Measurements from ENCODE around the gene HPSE2. TPM values are rescaled to one million over a fixed set of nuclear protein-coding genes. Genes with fewer than 3 reads are reported as not detected.

Gene HPSE2
- total RNA-seq, 1 donor from 2014 or later, result not detected

DNA sequence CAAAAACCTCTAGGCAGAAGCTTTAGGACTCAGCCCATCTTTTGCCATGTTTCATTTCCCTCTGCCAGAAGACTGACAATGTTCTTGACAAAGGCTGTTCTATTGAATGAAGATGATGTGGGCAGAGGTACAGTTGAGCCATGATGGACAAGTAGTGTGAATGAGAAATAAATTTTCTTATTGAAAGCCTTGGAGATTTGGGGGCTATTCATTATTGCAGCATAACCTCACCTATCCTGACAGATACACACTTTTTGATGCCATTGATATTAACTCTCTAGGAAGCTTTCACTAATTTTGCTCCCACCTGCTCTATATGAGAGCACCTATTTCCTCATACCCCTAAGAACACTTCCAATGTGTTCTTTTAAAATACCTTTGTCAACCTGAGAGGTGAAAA is 752.0 kb downstream of the HPSE2 start:
- Histone ChIP-seq H3K4me1 (no peaks in the 10 kb centered on the region), H3K27ac (no peak overlapping the region), H3K27me3 (no peaks in the 10 kb centered on the region), H3K4me3 (no peak overlapping the region), H3K9me3 (no peaks in the 10 kb centered on the region), H3K36me3 (no peaks in the 10 kb centered on the region)
- DNase-seq (ENCODE audit: low spot score in 2 of 2), result no peak
- intact Hi-C loops (cut with DNase I), result no loop called here
- TF ChIP-seq, protein P1, sequence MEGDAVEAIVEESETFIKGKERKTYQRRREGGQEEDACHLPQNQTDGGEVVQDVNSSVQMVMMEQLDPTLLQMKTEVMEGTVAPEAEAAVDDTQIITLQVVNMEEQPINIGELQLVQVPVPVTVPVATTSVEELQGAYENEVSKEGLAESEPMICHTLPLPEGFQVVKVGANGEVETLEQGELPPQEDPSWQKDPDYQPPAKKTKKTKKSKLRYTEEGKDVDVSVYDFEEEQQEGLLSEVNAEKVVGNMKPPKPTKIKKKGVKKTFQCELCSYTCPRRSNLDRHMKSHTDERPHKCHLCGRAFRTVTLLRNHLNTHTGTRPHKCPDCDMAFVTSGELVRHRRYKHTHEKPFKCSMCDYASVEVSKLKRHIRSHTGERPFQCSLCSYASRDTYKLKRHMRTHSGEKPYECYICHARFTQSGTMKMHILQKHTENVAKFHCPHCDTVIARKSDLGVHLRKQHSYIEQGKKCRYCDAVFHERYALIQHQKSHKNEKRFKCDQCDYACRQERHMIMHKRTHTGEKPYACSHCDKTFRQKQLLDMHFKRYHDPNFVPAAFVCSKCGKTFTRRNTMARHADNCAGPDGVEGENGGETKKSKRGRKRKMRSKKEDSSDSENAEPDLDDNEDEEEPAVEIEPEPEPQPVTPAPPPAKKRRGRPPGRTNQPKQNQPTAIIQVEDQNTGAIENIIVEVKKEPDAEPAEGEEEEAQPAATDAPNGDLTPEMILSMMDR (IDR thresholded peaks at IDR 0.05), result no peak

- TF ChIP-seq, protein P1 (IDR thresholded peaks at IDR 0.05), result no peak
- H3K36me3 ChIP-seq, result no peaks in the 10 kb centered on the region
- H3K27ac ChIP-seq, result no peak overlapping the region
- H3K27me3 ChIP-seq, result no peaks in the 10 kb centered on the region
- no peak overlapping the region for H3K4me3 ChIP-seq
- intact Hi-C loops (cut with DNase I), result no loop called here
- DNase-seq (ENCODE audit: low spot score in 2 of 2), result no peak
- no peaks in the 10 kb centered on the region for H3K9me3 ChIP-seq
- no peaks in the 10 kb centered on the region for H3K4me1 ChIP-seq
Observed at GRCh38 chr10:98482096-98482495, 753.6 kb downstream of the HPSE2 start.

GRCh38 chr10:98481404-98481945 is 754.2 kb downstream of the HPSE2 start:
- intact Hi-C loops (cut with DNase I), result no loop called here
- Histone ChIP-seq H3K36me3 (no peaks in the 10 kb centered on the region), H3K27ac (no peak overlapping the region), H3K9me3 (no peaks in the 10 kb centered on the region), H3K4me3 (no peak overlapping the region), H3K4me1 (no peaks in the 10 kb centered on the region), H3K27me3 (no peaks in the 10 kb centered on the region)
- DNase-seq (ENCODE audit: low spot score in 2 of 2), result no peak
- TF ChIP-seq, protein P1 (IDR thresholded peaks at IDR 0.05), result no peak

DNA sequence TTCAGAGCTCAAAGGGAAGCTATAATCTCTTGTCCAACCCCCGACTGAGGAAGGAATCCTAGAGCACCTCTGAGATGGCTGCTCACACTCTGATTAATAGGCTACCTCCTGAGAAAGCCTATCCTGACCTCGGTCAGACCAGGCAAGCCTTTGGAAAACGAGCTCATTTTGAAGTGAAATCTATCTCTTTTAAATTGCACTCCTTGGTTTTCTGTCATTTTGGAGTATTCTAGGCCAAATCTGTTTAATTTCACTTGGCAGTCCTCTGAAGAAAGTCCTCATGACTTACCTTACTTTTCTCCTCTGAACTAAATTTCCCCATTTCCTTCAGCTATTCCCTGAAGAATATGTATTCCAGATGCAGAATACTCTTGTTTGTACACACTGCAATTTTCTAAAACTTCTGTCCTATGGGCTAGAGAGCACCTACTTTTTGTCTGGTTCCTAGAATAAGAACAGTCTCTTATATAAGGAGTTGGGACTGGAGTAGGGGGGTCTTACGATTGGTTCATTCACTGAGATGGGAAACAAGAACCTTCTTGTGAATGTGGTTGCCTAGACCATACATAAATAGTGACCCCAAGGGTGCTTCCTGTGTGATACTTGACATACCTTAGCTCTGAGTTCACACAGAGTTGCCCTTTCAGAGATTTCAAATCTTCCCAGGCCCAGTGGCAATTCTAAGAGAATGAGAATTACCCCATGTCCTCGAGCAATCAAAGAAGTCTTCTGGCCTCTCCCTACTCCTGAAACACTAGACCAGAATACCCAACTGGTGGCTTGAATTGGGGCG is 757.0 kb downstream of the HPSE2 start:
- TF ChIP-seq, protein P1 (IDR thresholded peaks at IDR 0.05), result no peak
- Histone ChIP-seq H3K4me3 (no peak overlapping the region), H3K36me3 (no peaks in the 10 kb centered on the region), H3K27me3 (no peaks in the 10 kb centered on the region), H3K4me1 (no peaks in the 10 kb centered on the region), H3K9me3 (no peaks in the 10 kb centered on the region), H3K27ac (no peak overlapping the region)
- intact Hi-C loops (cut with DNase I), result no loop called here
- DNase-seq (ENCODE audit: low spot score in 2 of 2), result no peak

DNA sequence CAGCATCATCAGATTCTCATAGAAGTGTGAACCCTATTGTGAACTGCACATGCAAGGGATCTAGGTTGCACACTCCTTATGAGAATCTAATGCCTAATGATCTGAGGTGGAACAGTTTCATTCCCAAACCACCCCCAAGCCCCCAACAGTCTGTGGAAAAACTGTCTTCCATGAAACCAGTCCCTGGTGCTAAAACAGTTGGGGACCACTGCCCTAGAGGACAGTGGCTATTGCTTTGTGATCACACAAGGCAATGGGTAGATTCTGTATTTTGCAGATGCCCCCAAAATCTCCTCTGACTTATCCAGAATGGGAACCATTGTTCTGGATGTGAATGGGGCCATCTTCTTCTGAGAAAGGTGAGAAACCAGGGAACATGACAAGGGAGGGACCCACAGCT is 757.8 kb downstream of the HPSE2 start:
- Histone ChIP-seq H3K27ac (no peak overlapping the region), H3K9me3 (no peaks in the 10 kb centered on the region), H3K4me3 (no peak overlapping the region), H3K27me3 (no peaks in the 10 kb centered on the region), H3K36me3 (no peaks in the 10 kb centered on the region), H3K4me1 (no peaks in the 10 kb centered on the region)
- intact Hi-C loops (cut with DNase I), result no loop called here
- TF ChIP-seq, protein P1 (IDR thresholded peaks at IDR 0.05), result no peak
- no peak for DNase-seq (ENCODE audit: low spot score in 2 of 2)
